ENCODE measurements around the gene TAF4. TPM values are rescaled to one million over a fixed set of nuclear protein-coding genes. Genes with fewer than 3 reads are reported as not detected.

Gene TAF4
- total RNA-seq, 2 donors from 2014 or later: 10.4 to 11.0 TPM

DNA sequence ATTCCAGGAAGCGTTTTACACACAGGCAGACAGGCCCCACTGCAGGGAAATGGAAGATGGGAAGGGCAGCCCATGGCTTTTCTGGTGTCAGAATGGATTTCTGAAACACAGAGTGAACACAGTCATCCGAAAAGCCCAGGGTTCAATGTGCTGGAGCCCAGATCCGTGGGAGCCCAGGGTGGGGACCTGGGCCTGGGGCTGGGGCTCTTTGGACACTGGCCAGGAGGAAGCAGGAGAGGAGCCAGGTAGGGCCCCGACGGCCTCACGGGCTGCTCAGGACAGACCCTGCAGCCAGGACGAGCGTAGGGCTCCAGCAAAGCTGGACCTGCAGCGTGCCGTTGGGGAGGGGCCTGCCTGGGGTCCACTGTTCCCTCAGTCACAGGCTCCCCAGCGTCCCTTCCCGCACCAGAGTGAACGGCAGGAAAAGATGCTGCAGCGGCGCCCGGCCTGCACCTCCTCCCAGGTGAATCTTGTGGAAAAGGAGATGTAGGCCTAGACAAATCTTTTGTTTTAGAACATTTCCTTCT, 32.3 kb upstream of the TAF4 start:
- Histone ChIP-seq H3K27ac (no peak overlapping the region), H3K4me3 (no peak overlapping the region), H3K27me3 (replicated peaks; ENCODE audit: insufficient read depth) (no peaks in the 10 kb centered on the region), H3K9me3 (peaks cover 6% of the 10 kb centered on the region), H3K4me1 (ENCODE audit: control insufficient read depth in 1 of 2, low read depth in 2 of 2) (no peaks in the 10 kb centered on the region), H3K36me3 (no peaks in the 10 kb centered on the region)
- no peak for TF ChIP-seq CTCF (IDR thresholded peaks at IDR 0.05)
- ATAC-seq (ENCODE audit: insufficient number of reproducible peaks, low FRiP score, low read depth) (no peak), DNase-seq (ENCODE audit: low spot score) (no peak)

- no peak overlapping the region for H3K4me3 ChIP-seq
- H3K9me3 ChIP-seq: peaks cover 6% of the 10 kb centered on the region
- H3K4me1 ChIP-seq (ENCODE audit: control insufficient read depth in 1 of 2, low read depth in 2 of 2): no peaks in the 10 kb centered on the region
- DNase-seq (ENCODE audit: low spot score) (no peak), ATAC-seq (ENCODE audit: insufficient number of reproducible peaks, low FRiP score, low read depth) (peak; percentile 55)
- no peaks in the 10 kb centered on the region for H3K27me3 ChIP-seq (replicated peaks; ENCODE audit: insufficient read depth)
- no peaks in the 10 kb centered on the region for H3K36me3 ChIP-seq
- no peak overlapping the region for H3K27ac ChIP-seq
- TF ChIP-seq CTCF (IDR thresholded peaks at IDR 0.05): no peak
Measured at GRCh38 chr20:62096421-62097380, 31.0 kb upstream of the TAF4 start.

GRCh38 chr20:62089393-62089792, 23.7 kb upstream of the TAF4 start:
- no peaks in the 10 kb centered on the region for H3K27me3 ChIP-seq (replicated peaks; ENCODE audit: insufficient read depth)

DNA sequence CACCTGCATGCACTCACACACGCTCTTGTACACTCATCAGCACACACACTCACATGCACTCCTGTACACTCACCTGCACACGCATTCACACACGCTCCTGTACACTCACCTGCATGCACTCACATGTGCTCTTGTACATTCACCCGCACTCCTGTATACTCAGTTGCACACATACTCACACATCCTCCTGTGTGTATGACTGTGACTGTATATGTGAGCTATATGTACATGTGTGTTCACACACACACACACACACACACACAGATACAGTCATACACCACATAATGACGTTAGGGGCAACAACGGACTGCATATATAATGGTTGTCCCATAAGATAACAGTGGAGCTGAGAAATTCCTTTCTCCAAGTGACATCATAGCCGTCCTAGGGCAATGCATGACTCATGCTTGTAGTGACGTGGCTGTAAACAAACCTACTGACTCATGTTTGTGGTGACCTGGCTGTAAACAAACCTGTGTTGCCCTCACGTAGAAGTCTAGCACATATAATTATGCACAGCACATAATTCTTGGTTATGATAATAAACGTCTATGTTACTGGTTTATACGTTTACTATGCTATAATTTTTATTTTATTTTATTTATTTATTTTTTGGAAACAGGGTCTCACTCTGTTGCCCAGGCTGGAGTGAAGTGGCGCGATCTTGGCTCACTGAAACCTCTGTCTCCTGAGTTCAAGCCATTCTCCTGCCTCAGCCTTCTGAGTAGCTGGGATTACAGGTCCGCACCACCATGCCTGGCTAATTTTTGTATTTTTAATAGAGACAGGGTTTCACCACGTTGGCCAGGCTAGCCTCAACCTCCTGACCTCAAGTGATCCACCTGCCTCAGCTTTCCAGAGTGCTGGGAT, 22.8 kb upstream of the TAF4 start:
- no peaks in the 10 kb centered on the region for H3K27me3 ChIP-seq (replicated peaks; ENCODE audit: insufficient read depth)
- ATAC-seq (ENCODE audit: insufficient number of reproducible peaks, low FRiP score, low read depth): no peak

More at GRCh38 chr20:62089393-62089792, 23.7 kb upstream of the TAF4 start:
- TF ChIP-seq CTCF (IDR thresholded peaks at IDR 0.05): no peak
- H3K4me1 ChIP-seq (ENCODE audit: control insufficient read depth in 1 of 2, low read depth in 2 of 2): no peaks in the 10 kb centered on the region
- no peak for ATAC-seq (ENCODE audit: insufficient number of reproducible peaks, low FRiP score, low read depth)
- H3K9me3 ChIP-seq: no peaks in the 10 kb centered on the region
- H3K36me3 ChIP-seq: no peaks in the 10 kb centered on the region
- DNase-seq (ENCODE audit: low spot score): no peak
- no peak overlapping the region for H3K4me3 ChIP-seq
- no peak overlapping the region for H3K27ac ChIP-seq

More for the DNA sequence above, 22.8 kb upstream of the TAF4 start:
- no peaks in the 10 kb centered on the region for H3K4me1 ChIP-seq (ENCODE audit: control insufficient read depth in 1 of 2, low read depth in 2 of 2)
- DNase-seq (ENCODE audit: low spot score): no peak
- H3K36me3 ChIP-seq: no peaks in the 10 kb centered on the region
- H3K4me3 ChIP-seq: no peak overlapping the region
- H3K9me3 ChIP-seq: no peaks in the 10 kb centered on the region
- no peak overlapping the region for H3K27ac ChIP-seq
- TF ChIP-seq CTCF (IDR thresholded peaks at IDR 0.05): no peak
